Esophagus squamous epithelium (tissue), 4 donors: ENCODE data around the gene ACER2.

Experiments used
- POLR2A ChIP-seq, 4 donors: fragments of 450-650 bp; IDR thresholded peaks; one replicate each; pipeline ENCODE4 v1.6.1; 2017; ENCODE audit warnings: antibody characterized with exemption in 4 of 4, mild to moderate bottlenecking in 4 of 4, moderate library complexity in 3 of 4
- TF ChIP-seq, protein P1 (sequence below), 6 experiments: fragments of 450-650 bp in 4 of 6; fragments of 200-600 bp in 2 of 6; sonication (generic) in 2 of 6; IDR thresholded peaks; one replicate each; pipeline ENCODE4 v1.5.1; 2016 to 2019; ENCODE audit warnings: antibody characterized with exemption in 6 of 6, mild to moderate bottlenecking in 4 of 6, moderate library complexity in 4 of 6

DNA sequence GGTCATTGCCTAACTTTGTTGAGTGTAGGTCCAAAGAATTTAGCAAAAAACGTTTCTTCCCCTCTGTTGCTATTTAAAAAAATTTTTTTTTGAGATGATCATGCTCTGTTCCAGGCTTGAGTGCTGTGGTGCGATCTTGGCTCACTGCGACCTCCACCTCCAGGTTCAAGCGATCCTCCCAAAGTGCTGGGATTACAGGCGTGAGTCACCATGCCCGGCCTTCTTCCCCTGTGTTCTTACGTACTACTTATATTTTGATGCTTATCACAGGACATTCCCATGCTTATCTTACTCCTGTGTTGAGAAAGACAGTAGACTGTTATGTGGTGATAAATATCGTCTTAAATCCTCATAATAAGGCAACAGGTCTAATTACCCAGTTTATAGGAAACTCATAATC, 2.5 kb downstream of the ACER2 start:
- TF ChIP-seq, protein P1, sequence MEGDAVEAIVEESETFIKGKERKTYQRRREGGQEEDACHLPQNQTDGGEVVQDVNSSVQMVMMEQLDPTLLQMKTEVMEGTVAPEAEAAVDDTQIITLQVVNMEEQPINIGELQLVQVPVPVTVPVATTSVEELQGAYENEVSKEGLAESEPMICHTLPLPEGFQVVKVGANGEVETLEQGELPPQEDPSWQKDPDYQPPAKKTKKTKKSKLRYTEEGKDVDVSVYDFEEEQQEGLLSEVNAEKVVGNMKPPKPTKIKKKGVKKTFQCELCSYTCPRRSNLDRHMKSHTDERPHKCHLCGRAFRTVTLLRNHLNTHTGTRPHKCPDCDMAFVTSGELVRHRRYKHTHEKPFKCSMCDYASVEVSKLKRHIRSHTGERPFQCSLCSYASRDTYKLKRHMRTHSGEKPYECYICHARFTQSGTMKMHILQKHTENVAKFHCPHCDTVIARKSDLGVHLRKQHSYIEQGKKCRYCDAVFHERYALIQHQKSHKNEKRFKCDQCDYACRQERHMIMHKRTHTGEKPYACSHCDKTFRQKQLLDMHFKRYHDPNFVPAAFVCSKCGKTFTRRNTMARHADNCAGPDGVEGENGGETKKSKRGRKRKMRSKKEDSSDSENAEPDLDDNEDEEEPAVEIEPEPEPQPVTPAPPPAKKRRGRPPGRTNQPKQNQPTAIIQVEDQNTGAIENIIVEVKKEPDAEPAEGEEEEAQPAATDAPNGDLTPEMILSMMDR (IDR thresholded peaks at IDR 0.05) = no peak
- TF ChIP-seq POLR2A (IDR thresholded peaks at IDR 0.05) = no peak
